Endothelial cell of umbilical vein (primary cell): ENCODE data around the gene SPAG5. TPM values are rescaled to one million over a fixed set of nuclear protein-coding genes. Genes with fewer than 3 reads are reported as not detected.

Source experiments
- polyA plus RNA-seq, 4 experiments: library from polyadenylated mRNA; depleted of rRNA in 3 of 4; stranded (reverse) in 3 of 4; unstranded in 1 of 4; fragments of >200 nt; gene quantifications; 2 replicates each; pipeline versions ENCODE4 v1.2.1 to v1.2.3, GENCODE V29; 2011 to 2012; ENCODE audit warnings: missing spikeins in 1 of 4
- total RNA-seq: library from RNA; stranded (reverse); gene quantifications from 2 replicates; pipeline ENCODE4 v1.2.3, GENCODE V29; 2021

SPAG5 gene
- total and polyA plus RNA-seq, 2 donors (not counting 3 experiments of a cell fraction or from before 2014, with no cell fraction given) = 31.7 to 85.4 TPM

Other genes starting within 250 kb of the SPAG5 start
- gene POLDIP2, start 241.5 kb downstream of the SPAG5 start, total RNA-seq = 81.0 and 85.2 TPM in 2 replicates
- 82.6 and 90.3 TPM in 2 replicates for gene POLDIP2, start 241.5 kb downstream of the SPAG5 start, polyA plus RNA-seq
- not detected in 2 replicates for gene SEBOX, start 233.8 kb downstream of the SPAG5 start, total RNA-seq
- gene SEBOX, start 233.8 kb downstream of the SPAG5 start, polyA plus RNA-seq = not detected in 2 replicates
- not detected in 2 replicates for gene VTN, start 228.7 kb downstream of the SPAG5 start, total RNA-seq
- gene VTN, start 228.7 kb downstream of the SPAG5 start, polyA plus RNA-seq = 0.68 and 1.1 TPM in 2 replicates
- 4.6 and 7.0 TPM in 2 replicates for gene SARM1, start 227.3 kb downstream of the SPAG5 start, total RNA-seq
- 5.6 and 7.0 TPM in 2 replicates for gene SARM1, start 227.3 kb downstream of the SPAG5 start, polyA plus RNA-seq
- 1.8 and 4.1 TPM in 2 replicates for gene SLC46A1, start 192.8 kb downstream of the SPAG5 start, total RNA-seq
- 2.2 and 2.6 TPM in 2 replicates for gene SLC46A1, start 192.8 kb downstream of the SPAG5 start, polyA plus RNA-seq
- not detected in 2 replicates for gene SLC13A2, start 125.4 kb downstream of the SPAG5 start, total RNA-seq
- not detected in 2 replicates for gene SLC13A2, start 125.4 kb downstream of the SPAG5 start, polyA plus RNA-seq
- gene FOXN1, start 92.7 kb downstream of the SPAG5 start, total RNA-seq = not detected in 2 replicates
- not detected in 2 replicates for gene FOXN1, start 92.7 kb downstream of the SPAG5 start, polyA plus RNA-seq
- 26.3 and 28.1 TPM in 2 replicates for gene UNC119, start 46.4 kb downstream of the SPAG5 start, total RNA-seq
- gene UNC119, start 46.4 kb downstream of the SPAG5 start, polyA plus RNA-seq = 67.8 and 76.9 TPM in 2 replicates
- gene PIGS, start 27.5 kb downstream of the SPAG5 start, total RNA-seq = 68.6 and 71.3 TPM in 2 replicates
- gene PIGS, start 27.5 kb downstream of the SPAG5 start, polyA plus RNA-seq = 110 and 111 TPM in 2 replicates
- gene ALDOC, start 22.1 kb downstream of the SPAG5 start, total RNA-seq = 7.2 and 9.0 TPM in 2 replicates
- 18.9 and 20.3 TPM in 2 replicates for gene ALDOC, start 22.1 kb downstream of the SPAG5 start, polyA plus RNA-seq
- 19.9 and 20.1 TPM in 2 replicates for gene RSKR, start 15.2 kb upstream of the SPAG5 start, total RNA-seq
- gene RSKR, start 15.2 kb upstream of the SPAG5 start, polyA plus RNA-seq = 10.0 and 10.5 TPM in 2 replicates
- gene BLTP2, start 46.1 kb upstream of the SPAG5 start, total RNA-seq = 164 and 165 TPM in 2 replicates
- 91.4 and 119 TPM in 2 replicates for gene BLTP2, start 46.1 kb upstream of the SPAG5 start, polyA plus RNA-seq
- gene SDF2, start 62.9 kb upstream of the SPAG5 start, total RNA-seq = 52.6 and 56.4 TPM in 2 replicates
- 77.9 and 101 TPM in 2 replicates for gene SDF2, start 62.9 kb upstream of the SPAG5 start, polyA plus RNA-seq
- 70.4 and 79.2 TPM in 2 replicates for gene SUPT6H, start 63.2 kb upstream of the SPAG5 start, total RNA-seq
- 33.9 and 34.9 TPM in 2 replicates for gene SUPT6H, start 63.2 kb upstream of the SPAG5 start, polyA plus RNA-seq
- 2.1 and 2.6 TPM in 2 replicates for gene PROCA1, start 112.9 kb upstream of the SPAG5 start, total RNA-seq
- 2.0 and 2.1 TPM in 2 replicates for gene PROCA1, start 112.9 kb upstream of the SPAG5 start, polyA plus RNA-seq
- 62.3 and 87.1 TPM in 2 replicates for gene RAB34, start 118.8 kb upstream of the SPAG5 start, total RNA-seq
- gene RAB34, start 118.8 kb upstream of the SPAG5 start, polyA plus RNA-seq = 113 and 116 TPM in 2 replicates
- 1,554 and 1,573 TPM in 2 replicates for gene RPL23A, start 121.0 kb upstream of the SPAG5 start, total RNA-seq
- gene RPL23A, start 121.0 kb upstream of the SPAG5 start, polyA plus RNA-seq = 717 and 827 TPM in 2 replicates
- 1.8 and 2.6 TPM in 2 replicates for gene TLCD1, start 127.2 kb upstream of the SPAG5 start, total RNA-seq
- gene TLCD1, start 127.2 kb upstream of the SPAG5 start, polyA plus RNA-seq = 6.8 and 8.1 TPM in 2 replicates
- 3.0 and 3.1 TPM in 2 replicates for gene NEK8, start 129.8 kb upstream of the SPAG5 start, total RNA-seq
- gene NEK8, start 129.8 kb upstream of the SPAG5 start, polyA plus RNA-seq = 3.2 and 3.6 TPM in 2 replicates
- 81.9 and 83.9 TPM in 2 replicates for gene TRAF4, start 145.0 kb upstream of the SPAG5 start, total RNA-seq
- gene TRAF4, start 145.0 kb upstream of the SPAG5 start, polyA plus RNA-seq = 79.5 and 97.3 TPM in 2 replicates
- gene FAM222B, start 243.8 kb upstream of the SPAG5 start, total RNA-seq = 30.6 and 33.7 TPM in 2 replicates
- gene FAM222B, start 243.8 kb upstream of the SPAG5 start, polyA plus RNA-seq = 20.6 and 21.1 TPM in 2 replicates